PFSK-1 (cell line): ENCODE results near the gene MALAT1.

Experiments
- FOXP2 ChIP-seq: optimal IDR thresholded peaks from 2 replicates; pipeline ENCODE3; 2011; ENCODE audit warnings: borderline replicate concordance, control low read depth, inconsistent platforms; ENCODE audit not compliant: insufficient read depth; ENCODE audit errors: extremely low read length, extremely low read depth
- POLR2AphosphoS5 ChIP-seq: IDR thresholded peaks from 2 replicates; pipeline ENCODE4 v1.6.1; 2012; ENCODE audit warnings: low read depth, mild to moderate bottlenecking, control low read depth, low read length, moderate library complexity
- REST ChIP-seq, 2 experiments: IDR thresholded peaks; 2 replicates each; pipeline versions ENCODE4 v1.6.1 to v1.8.0; 2011 to 2012; ENCODE audit warnings: low read depth in 2 of 2, low read length in 2 of 2, control low read depth in 1 of 2, inconsistent platforms in 1 of 2, mild to moderate bottlenecking in 1 of 2, moderate library complexity in 1 of 2; ENCODE audit not compliant: insufficient read depth in 1 of 2
- TAF1 ChIP-seq: IDR thresholded peaks from 2 replicates; pipeline ENCODE4 v1.6.1; 2012; ENCODE audit warnings: low read length, control low read depth, borderline replicate concordance; ENCODE audit not compliant: insufficient read depth

- no peak for TF ChIP-seq REST (IDR thresholded peaks at IDR 0.05; ENCODE audit: insufficient read depth in 1 of 2, low read depth in 2 of 2, low read length in 2 of 2)
- TF ChIP-seq TAF1, result no peak
- no peak for TF ChIP-seq POLR2AphosphoS5
- TF ChIP-seq FOXP2, result no peak
Measured at GRCh38 chr11:65473278-65473860, 25.5 kb upstream of the MALAT1 start.
